PC-9 (cell line): ENCODE data around the gene BRD3OS. TPM values are rescaled to one million over a fixed set of nuclear protein-coding genes. Genes with fewer than 3 reads are reported as not detected.
A peak's percentile ranks its signal among the peaks of the same experiment; 100 is the strongest.

Experiments
- BruUV-seq: library from RNA; stranded (reverse); fragments of 400-500 nt; replicated peaks from 2 replicates; lab custom pipeline; 2021; lab: Mats Ljungman, UMichigan
- CTCF ChIA-PET: fragments of 300-600 bp; sonication (Branson Sonifier 250); formaldehyde crosslinking; loops from one replicate; lab custom pipeline; 2022; ENCODE audit warnings: antibody characterized with exemption; lab: Charles Lee
- POLR2A ChIA-PET: fragments of 300-600 bp; sonication (Branson Sonifier 250); formaldehyde crosslinking; loops from one replicate; lab custom pipeline; 2022; ENCODE audit warnings: antibody characterized with exemption; ENCODE audit not compliant: unreplicated experiment; lab: Charles Lee
- DNase-seq, 2 experiments: peaks; one replicate each; pipeline versions ENCODE4 v3.0.0 to v3.0.0-alpha.2; 2015 to 2022; ENCODE audit warnings: mixed read lengths in 1 of 2
- H2AFZ ChIP-seq: fragments of 200-600 bp; sonication (generic); 2 replicates; pipeline ENCODE4 v1.8.1; 2017; ENCODE audit warnings: antibody characterized with exemption
- H3F3A ChIP-seq: fragments of 200-600 bp; sonication (generic); 2 replicates; pipeline ENCODE4 v1.8.1; 2017; ENCODE audit warnings: antibody characterized with exemption, mild to moderate bottlenecking, low read depth; ENCODE audit not compliant: insufficient read depth
- H3K27ac ChIP-seq: fragments of 200-600 bp; sonication (generic); 2 replicates; pipeline ENCODE4 v1.6.1; 2016; ENCODE audit warnings: mixed run types
- H3K27me3 ChIP-seq: fragments of 200-600 bp; sonication (generic); 2 replicates; pipeline ENCODE4 v1.6.1; 2016; ENCODE audit warnings: low read depth, mixed run types; ENCODE audit not compliant: insufficient read depth
- H3K36me3 ChIP-seq: fragments of 200-600 bp; sonication (generic); 2 replicates; pipeline ENCODE4 v1.6.1; 2016; ENCODE audit warnings: low read depth, mixed run types
- H3K4me1 ChIP-seq: fragments of 200-600 bp; sonication (generic); replicated peaks from 2 replicates; pipeline ENCODE4 v1.6.1; 2016; ENCODE audit warnings: mixed run types; ENCODE audit not compliant: insufficient read depth
- H3K4me2 ChIP-seq: fragments of 200-600 bp; sonication (generic); 2 replicates; pipeline ENCODE4 v1.6.1; 2017; ENCODE audit warnings: mixed run types
- H3K4me3 ChIP-seq: fragments of 200-600 bp; sonication (generic); 2 replicates; pipeline ENCODE4 v1.6.1; 2016; ENCODE audit warnings: mixed run types
- H3K79me2 ChIP-seq: fragments of 200-600 bp; sonication (generic); 2 replicates; pipeline ENCODE4 v1.6.1; 2017; ENCODE audit warnings: low read depth, mixed run types
- H3K9me2 ChIP-seq: fragments of 200-600 bp; sonication (generic); 2 replicates; pipeline ENCODE4 v1.8.1; 2017; ENCODE audit warnings: mild to moderate bottlenecking; ENCODE audit not compliant: insufficient read depth
- H3K9me3 ChIP-seq: fragments of 200-600 bp; sonication (generic); 2 replicates; pipeline ENCODE4 v1.8.1; 2016; ENCODE audit warnings: low read depth; ENCODE audit not compliant: insufficient read depth
- H4K20me1 ChIP-seq: fragments of 200-600 bp; sonication (generic); 2 replicates; pipeline ENCODE4 v1.8.1; 2017; ENCODE audit not compliant: insufficient read depth
- EZH2 ChIP-seq: fragments of 200-600 bp; sonication (generic); IDR thresholded peaks from 2 replicates; pipeline ENCODE4 v1.8.0; 2017; ENCODE audit warnings: antibody characterized with exemption, low read depth
- intact Hi-C: fragments of 100-400 bp; cut with micrococcal nuclease; formaldehyde crosslinking; loops from one replicate; pipeline ENCODE4 v1.10.0; 2022; ENCODE audit not compliant: unreplicated experiment
- total RNA-seq: library from RNA; stranded (reverse); gene quantifications from 2 replicates; pipeline ENCODE4 v1.2.3, GENCODE V29; 2021
- TF ChIP-seq, protein P1 (sequence below): fragments of 200-600 bp; sonication (generic); conservative IDR thresholded peaks from 2 replicates; pipeline ENCODE4 v1.6.1; 2017; ENCODE audit warnings: mixed run types, antibody characterized with exemption, mild to moderate bottlenecking, moderate library complexity

The BRD3OS gene
- total RNA-seq, 1 experiment from 2014 or later, result 26.2 TPM

DNA sequence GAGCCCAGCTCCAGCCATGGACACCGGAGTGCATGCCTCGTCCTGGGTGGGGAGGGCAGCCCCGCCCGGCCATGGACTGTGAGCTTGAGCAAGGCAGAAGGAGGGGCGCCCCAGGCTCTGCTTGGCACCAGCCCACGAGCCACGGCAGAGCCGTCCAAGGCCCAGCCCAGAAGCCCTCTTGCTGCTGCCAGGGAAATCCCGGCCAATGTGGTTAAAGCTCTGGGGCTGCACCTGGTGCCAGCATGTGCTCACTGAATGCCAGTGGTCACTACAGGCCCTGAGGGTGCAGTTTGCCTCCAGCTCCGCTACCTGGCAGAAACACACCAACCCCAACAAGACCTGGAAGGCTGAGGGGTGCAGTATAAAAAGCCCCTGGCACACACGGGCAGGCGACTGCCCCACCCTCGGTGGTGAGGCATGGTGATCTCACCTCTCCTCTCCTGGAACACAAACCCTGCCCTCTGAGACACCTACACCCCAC lies 30.7 kb downstream of the BRD3OS start:
- H3K4me3 ChIP-seq, result no peak overlapping the region
- no peak overlapping the region for H3K27ac ChIP-seq
- intact Hi-C loops, result loop anchor here (1.0 kb wide), 1 partner anchor 10 kb away; no protein-coding TSS in a partner anchor
- no peaks in the 10 kb centered on the region for H3F3A ChIP-seq
- CTCF ChIA-PET, result interaction anchor here (0.6 to 0.7 kb wide), 2 partner anchors 10 to 274 kb away, joined by 3 to 4 read pairs; no protein-coding TSS in a partner anchor
- BruUV-seq, result no TSS peak
- peak; percentile 75 to 94 for DNase-seq
- H3K27me3 ChIP-seq, result no peaks in the 10 kb centered on the region
- POLR2A ChIA-PET, result interaction anchor here (0.5 to 0.8 kb wide), 6 partner anchors 9 to 80 kb away, joined by 3 to 26 read pairs (median 4); partner anchors contain the start of gene WDR5
- H3K79me2 ChIP-seq, result peaks cover 25% of the 10 kb centered on the region; the same call in 1 of the 2 replicates
- no peaks in the 10 kb centered on the region for H3K9me2 ChIP-seq
- peaks cover 18% of the 10 kb centered on the region for H3K4me1 ChIP-seq
- no peak for TF ChIP-seq EZH2
- TF ChIP-seq, protein P1, sequence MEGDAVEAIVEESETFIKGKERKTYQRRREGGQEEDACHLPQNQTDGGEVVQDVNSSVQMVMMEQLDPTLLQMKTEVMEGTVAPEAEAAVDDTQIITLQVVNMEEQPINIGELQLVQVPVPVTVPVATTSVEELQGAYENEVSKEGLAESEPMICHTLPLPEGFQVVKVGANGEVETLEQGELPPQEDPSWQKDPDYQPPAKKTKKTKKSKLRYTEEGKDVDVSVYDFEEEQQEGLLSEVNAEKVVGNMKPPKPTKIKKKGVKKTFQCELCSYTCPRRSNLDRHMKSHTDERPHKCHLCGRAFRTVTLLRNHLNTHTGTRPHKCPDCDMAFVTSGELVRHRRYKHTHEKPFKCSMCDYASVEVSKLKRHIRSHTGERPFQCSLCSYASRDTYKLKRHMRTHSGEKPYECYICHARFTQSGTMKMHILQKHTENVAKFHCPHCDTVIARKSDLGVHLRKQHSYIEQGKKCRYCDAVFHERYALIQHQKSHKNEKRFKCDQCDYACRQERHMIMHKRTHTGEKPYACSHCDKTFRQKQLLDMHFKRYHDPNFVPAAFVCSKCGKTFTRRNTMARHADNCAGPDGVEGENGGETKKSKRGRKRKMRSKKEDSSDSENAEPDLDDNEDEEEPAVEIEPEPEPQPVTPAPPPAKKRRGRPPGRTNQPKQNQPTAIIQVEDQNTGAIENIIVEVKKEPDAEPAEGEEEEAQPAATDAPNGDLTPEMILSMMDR, result no peak
- H3K36me3 ChIP-seq, result no peaks in the 10 kb centered on the region
- peaks cover 64% of the 10 kb centered on the region for H4K20me1 ChIP-seq
- no peak overlapping the region for H2AFZ ChIP-seq
- H3K4me2 ChIP-seq, result peak overlapping the region; percentile 43
- H3K9me3 ChIP-seq, result no peaks in the 10 kb centered on the region

DNA sequence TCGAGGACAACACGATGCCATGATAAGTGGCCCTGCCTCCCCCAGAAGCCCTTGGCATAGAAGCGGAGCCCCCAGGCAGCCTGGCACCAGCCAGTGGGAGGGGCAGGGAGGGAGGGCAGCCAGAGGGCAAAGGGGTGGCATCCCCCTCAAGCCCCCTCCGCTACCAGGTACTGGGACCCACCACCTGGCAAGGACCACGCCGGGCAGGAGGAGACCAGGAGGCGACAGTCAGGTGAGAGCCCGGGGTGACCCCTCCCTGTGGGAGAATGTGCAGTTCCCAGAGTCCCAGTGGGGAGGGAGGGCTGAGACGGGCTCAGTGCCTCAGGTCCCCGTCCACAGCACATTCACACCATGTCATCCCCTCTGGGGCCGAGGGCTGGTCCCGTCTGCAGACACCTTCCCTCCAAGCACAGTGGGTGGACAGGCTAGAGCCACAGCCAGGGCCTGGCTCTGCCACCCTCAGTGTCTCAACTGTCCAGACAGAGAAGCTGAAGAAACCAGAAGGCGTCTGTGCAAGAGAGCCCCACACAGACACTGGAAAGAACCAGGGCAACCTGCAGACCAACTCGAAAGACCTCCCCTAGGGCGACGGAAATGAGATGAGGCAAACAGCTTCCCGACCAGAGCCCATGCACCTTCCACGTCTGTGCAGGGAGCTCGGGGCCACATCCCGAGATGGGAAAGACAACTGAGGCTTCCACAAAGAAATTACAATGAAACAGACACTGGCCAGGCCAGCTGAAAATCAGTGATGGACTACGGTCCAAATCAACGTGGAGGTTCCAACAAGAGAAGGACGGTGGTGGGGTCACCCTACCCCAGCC lies 31.4 kb downstream of the BRD3OS start:
- no peaks in the 10 kb centered on the region for H3F3A ChIP-seq
- no peaks in the 10 kb centered on the region for H3K9me3 ChIP-seq
- POLR2A ChIA-PET, result interaction anchor here (0.6 to 0.8 kb wide), 4 partner anchors 8 to 79 kb away, joined by 4 to 26 read pairs (median 5); partner anchors contain the start of gene WDR5
- CTCF ChIA-PET, result no interaction called here
- no peak overlapping the region for H2AFZ ChIP-seq
- no peaks in the 10 kb centered on the region for H3K36me3 ChIP-seq
- no peak for DNase-seq
- H3K27me3 ChIP-seq, result no peaks in the 10 kb centered on the region
- H3K4me3 ChIP-seq, result no peak overlapping the region
- H3K79me2 ChIP-seq, result peaks cover 31% of the 10 kb centered on the region; the same call in 1 of the 2 replicates
- intact Hi-C loops, result loop anchor here (1.0 kb wide), 1 partner anchor 10 kb away; no protein-coding TSS in a partner anchor
- H4K20me1 ChIP-seq, result peaks cover 71% of the 10 kb centered on the region
- H3K4me1 ChIP-seq, result peaks cover 18% of the 10 kb centered on the region
- TF ChIP-seq, protein P1, result no peak
- no peak for TF ChIP-seq EZH2
- no peaks in the 10 kb centered on the region for H3K9me2 ChIP-seq
- BruUV-seq, result no TSS peak
- H3K27ac ChIP-seq, result no peak overlapping the region
- H3K4me2 ChIP-seq, result peak overlapping the region; percentile 43

DNA sequence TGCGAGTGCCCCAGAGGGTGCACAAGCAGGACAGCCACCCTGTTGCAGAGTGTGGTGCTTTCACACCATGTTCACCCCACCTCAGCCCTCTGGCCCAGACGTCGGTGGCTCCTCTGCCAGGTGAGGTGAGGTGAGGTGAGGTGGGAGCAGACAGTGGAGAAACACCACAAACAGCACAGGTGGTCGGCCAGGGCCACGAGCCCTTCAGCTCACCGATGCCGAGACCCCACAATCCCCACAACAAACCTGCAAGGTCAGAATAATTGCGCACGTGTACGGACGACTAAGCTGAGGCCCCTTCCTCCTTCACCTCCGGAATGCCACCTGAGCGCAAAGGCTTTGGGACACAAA lies 32.0 kb downstream of the BRD3OS start:
- no peak overlapping the region for H3K27ac ChIP-seq
- peaks cover 18% of the 10 kb centered on the region for H3K4me1 ChIP-seq
- H2AFZ ChIP-seq, result no peak overlapping the region
- no peaks in the 10 kb centered on the region for H3K36me3 ChIP-seq
- ChIA-PET CTCF (no interaction called here), POLR2A (no interaction called here)
- H3K79me2 ChIP-seq, result peaks cover 34% of the 10 kb centered on the region; the same call in 1 of the 2 replicates
- H3K27me3 ChIP-seq, result no peaks in the 10 kb centered on the region
- no peaks in the 10 kb centered on the region for H3F3A ChIP-seq
- BruUV-seq, result no TSS peak
- intact Hi-C loops, result no loop called here
- DNase-seq, result no peak
- no peaks in the 10 kb centered on the region for H3K9me2 ChIP-seq
- TF ChIP-seq, protein P1, result no peak
- no peak for TF ChIP-seq EZH2
- H3K4me2 ChIP-seq, result no peak overlapping the region
- no peaks in the 10 kb centered on the region for H3K9me3 ChIP-seq
- peaks cover 75% of the 10 kb centered on the region for H4K20me1 ChIP-seq
- no peak overlapping the region for H3K4me3 ChIP-seq
